CD4-positive, alpha-beta memory T cell (primary cell): ENCODE data around the gene LDHAL6A. TPM values are rescaled to one million over a fixed set of nuclear protein-coding genes. Genes with fewer than 3 reads are reported as not detected.

Source experiments
- CTCF ChIA-PET: fragments of 350-600 bp; sonication (Branson Sonifier 250); formaldehyde crosslinking; loops from one replicate; lab custom pipeline; 2021; ENCODE audit warnings: inconsistent platforms; ENCODE audit not compliant: partially characterized antibody; lab: Charles Lee
- POLR2A ChIA-PET: fragments of 350-600 bp; sonication (Branson Sonifier 250); formaldehyde crosslinking; loops from one replicate; lab custom pipeline; 2021; ENCODE audit not compliant: partially characterized antibody; lab: Charles Lee
- DNase-seq, 5 donors: peaks; one replicate each; pipeline versions ENCODE4 v3.0.0 to v3.0.0-alpha.2; 2020 to 2022; ENCODE audit warnings: mixed read lengths in 1 of 5
- H3K27ac ChIP-seq: one replicate; pipeline ENCODE4 v1.7.0; 2013; ENCODE audit warnings: low read depth, low read length
- H3K27me3 ChIP-seq: 2 replicates; pipeline ENCODE4 v1.7.0; 2013; ENCODE audit warnings: mild to moderate bottlenecking, low read length, moderate library complexity; ENCODE audit not compliant: insufficient read depth
- H3K36me3 ChIP-seq: 2 replicates; pipeline ENCODE4 v1.7.0; 2013; ENCODE audit warnings: mild to moderate bottlenecking, low read length, moderate library complexity; ENCODE audit not compliant: insufficient read depth
- H3K4me1 ChIP-seq: 2 replicates; pipeline ENCODE4 v1.7.0; 2013; ENCODE audit warnings: mild to moderate bottlenecking, low read length, moderate library complexity; ENCODE audit not compliant: insufficient read depth
- H3K4me3 ChIP-seq, 2 donors: one replicate each; pipeline ENCODE4 v1.7.0; 2013; ENCODE audit warnings: low read length in 2 of 2, mild to moderate bottlenecking in 1 of 2
- H3K9me3 ChIP-seq, 2 donors: one replicate each; pipeline ENCODE4 v1.7.0; 2013; ENCODE audit warnings: low read length in 2 of 2, control low read depth in 1 of 2; ENCODE audit not compliant: control insufficient read depth in 1 of 2
- H3K27ac Mint-ChIP-seq, 7 donors: one replicate each; pipeline ENCODE4 v1.8.0; 2020 to 2021; ENCODE audit warnings: mixed read lengths in 7 of 7, mild to moderate bottlenecking in 6 of 7, inconsistent platforms in 3 of 7, moderate library complexity in 3 of 7
- H3K27me3 Mint-ChIP-seq, 2 donors: one replicate each; pipeline ENCODE4 v1.8.0; 2020 to 2021; ENCODE audit warnings: mixed read lengths in 2 of 2
- H3K36me3 Mint-ChIP-seq, 2 donors: one replicate each; pipeline ENCODE4 v1.8.0; 2020 to 2021; ENCODE audit warnings: mixed read lengths in 2 of 2, inconsistent platforms in 1 of 2, mild to moderate bottlenecking in 1 of 2
- H3K4me1 Mint-ChIP-seq, 4 donors: one replicate each; pipeline ENCODE4 v1.8.0; 2020 to 2021; ENCODE audit warnings: mixed read lengths in 4 of 4, mild to moderate bottlenecking in 1 of 4
- H3K4me3 Mint-ChIP-seq, 8 donors: one replicate each; pipeline ENCODE4 v1.8.0; 2020 to 2021; ENCODE audit warnings: mixed read lengths in 8 of 8, mild to moderate bottlenecking in 7 of 8, moderate library complexity in 6 of 8, inconsistent platforms in 3 of 8
- H3K9me3 Mint-ChIP-seq, 8 donors: one replicate each; pipeline ENCODE4 v1.8.0; 2020 to 2021; ENCODE audit warnings: mixed read lengths in 8 of 8, mild to moderate bottlenecking in 5 of 8, inconsistent platforms in 3 of 8, moderate library complexity in 1 of 8
- intact Hi-C: fragments of 100-400 bp; cut with micrococcal nuclease; formaldehyde crosslinking; loops from one replicate; pipeline ENCODE4 v1.15.1; 2023
- polyA plus RNA-seq, 2 donors: library from polyadenylated mRNA; unstranded; fragments of 300-500 nt; fragmentation: Illumina TruSeq; gene quantifications; one replicate each; pipeline ENCODE4 v1.2.3, GENCODE V29; 2021
- total RNA-seq, 2 experiments: library from RNA; stranded (reverse); gene quantifications; one replicate each; pipeline ENCODE4 v1.2.3, GENCODE V29; 2021

Gene LDHAL6A
- total and polyA plus RNA-seq, 4 experiments from 2014 or later: 0.20 to 0.42 TPM; not detected in 2

GRCh38 chr11:18463439-18463838 lies 7.8 kb downstream of the LDHAL6A start:
- no peak overlapping the region for H3K27ac ChIP-seq
- ChIA-PET POLR2A (no interaction called here), CTCF (interaction anchor here (1.6 kb wide), 1 partner anchor 46 kb away, joined by 3 read pairs; no protein-coding TSS in a partner anchor)
- intact Hi-C loops: no loop called here
- no peak overlapping the region for H3K4me3 Mint-ChIP-seq
- no peaks in the 10 kb centered on the region for H3K4me1 ChIP-seq
- H3K9me3 ChIP-seq: no peaks in the 10 kb centered on the region
- H3K27me3 ChIP-seq: no peaks in the 10 kb centered on the region
- no peaks in the 10 kb centered on the region for H3K27me3 Mint-ChIP-seq
- no peak overlapping the region for H3K27ac Mint-ChIP-seq
- H3K4me3 ChIP-seq: no peak overlapping the region
- H3K36me3 ChIP-seq: no peaks in the 10 kb centered on the region
- peaks cover 0 to 1% (median 0%) of the 10 kb centered on the region in 4 donors for H3K4me1 Mint-ChIP-seq
- H3K9me3 Mint-ChIP-seq: no peaks in the 10 kb centered on the region
- no peak for DNase-seq
- H3K36me3 Mint-ChIP-seq: no peaks in the 10 kb centered on the region

GRCh38 chr11:18466402-18466801 lies 10.7 kb downstream of the LDHAL6A start:
- peaks cover 0 to 1% (median 0%) of the 10 kb centered on the region in 4 donors for H3K4me1 Mint-ChIP-seq
- DNase-seq: no peak
- H3K36me3 Mint-ChIP-seq: peaks cover 0 to 2% of the 10 kb centered on the region in 2 donors
- H3K4me1 ChIP-seq: no peaks in the 10 kb centered on the region
- ChIA-PET POLR2A (no interaction called here), CTCF (interaction anchor here (1.2 kb wide), 1 partner anchor 300 kb away, joined by 3 read pairs; no protein-coding TSS in a partner anchor)
- H3K4me3 Mint-ChIP-seq: no peak overlapping the region
- peak overlapping the region in 1 of 7 donors; percentile 5 for H3K27ac Mint-ChIP-seq
- H3K27ac ChIP-seq: no peak overlapping the region
- no peaks in the 10 kb centered on the region for H3K36me3 ChIP-seq
- intact Hi-C loops: no loop called here
- no peaks in the 10 kb centered on the region for H3K27me3 Mint-ChIP-seq
- H3K9me3 ChIP-seq: no peaks in the 10 kb centered on the region
- H3K27me3 ChIP-seq: no peaks in the 10 kb centered on the region
- H3K4me3 ChIP-seq: no peak overlapping the region
- peaks cover 0 to 2% (median 0%) of the 10 kb centered on the region in 8 donors for H3K9me3 Mint-ChIP-seq

GRCh38 chr11:18468059-18468458 lies 12.4 kb downstream of the LDHAL6A start:
- intact Hi-C loops: no loop called here
- peak overlapping the region in 1 of 7 donors; percentile 75 for H3K27ac Mint-ChIP-seq
- Histone ChIP-seq H3K27ac (no peak overlapping the region), H3K27me3 (no peaks in the 10 kb centered on the region), H3K9me3 (no peaks in the 10 kb centered on the region), H3K4me1 (no peaks in the 10 kb centered on the region), H3K4me3 (no peak overlapping the region), H3K36me3 (no peaks in the 10 kb centered on the region)
- H3K4me3 Mint-ChIP-seq: no peak overlapping the region
- peaks cover 0 to 6% of the 10 kb centered on the region in 2 donors for H3K36me3 Mint-ChIP-seq
- H3K27me3 Mint-ChIP-seq: no peaks in the 10 kb centered on the region
- peaks cover 0 to 2% (median 0%) of the 10 kb centered on the region in 8 donors for H3K9me3 Mint-ChIP-seq
- no peak for DNase-seq
- peaks cover 0 to 1% (median 0%) of the 10 kb centered on the region in 4 donors for H3K4me1 Mint-ChIP-seq
- ChIA-PET CTCF (no interaction called here), POLR2A (no interaction called here)

- no peak for DNase-seq
- ChIA-PET CTCF (no interaction called here), POLR2A (no interaction called here)
- intact Hi-C loops: no loop called here
- Histone ChIP-seq H3K9me3 (no peaks in the 10 kb centered on the region), H3K36me3 (no peaks in the 10 kb centered on the region), H3K4me3 (no peak overlapping the region), H3K27me3 (no peaks in the 10 kb centered on the region), H3K4me1 (no peaks in the 10 kb centered on the region), H3K27ac (no peak overlapping the region)
- H3K4me3 Mint-ChIP-seq: no peak overlapping the region
- peaks cover 0 to 2% (median 0%) of the 10 kb centered on the region in 8 donors for H3K9me3 Mint-ChIP-seq
- peaks cover 4 to 8% of the 10 kb centered on the region in 2 donors for H3K36me3 Mint-ChIP-seq
- no peaks in the 10 kb centered on the region for H3K4me1 Mint-ChIP-seq
- H3K27me3 Mint-ChIP-seq: no peaks in the 10 kb centered on the region
- no peak overlapping the region for H3K27ac Mint-ChIP-seq
These were observed 13.3 kb downstream of the LDHAL6A start for GRCh38 chr11:18468961-18469360.

GRCh38 chr11:18471995-18472394 lies 16.3 kb downstream of the LDHAL6A start:
- H3K4me3 ChIP-seq: no peak overlapping the region
- intact Hi-C loops: no loop called here
- no peaks in the 10 kb centered on the region for H3K9me3 ChIP-seq
- no peak overlapping the region for H3K4me3 Mint-ChIP-seq
- CTCF ChIA-PET: no interaction called here
- POLR2A ChIA-PET: no interaction called here
- DNase-seq: no peak
- H3K27ac Mint-ChIP-seq: no peak overlapping the region
- peaks cover 0 to 2% (median 0%) of the 10 kb centered on the region in 8 donors for H3K9me3 Mint-ChIP-seq
- H3K27ac ChIP-seq: no peak overlapping the region
- peaks cover 7% of the 10 kb centered on the region for H3K36me3 ChIP-seq
- H3K27me3 Mint-ChIP-seq: no peaks in the 10 kb centered on the region
- H3K27me3 ChIP-seq: no peaks in the 10 kb centered on the region
- no peaks in the 10 kb centered on the region for H3K4me1 Mint-ChIP-seq
- H3K4me1 ChIP-seq: no peaks in the 10 kb centered on the region
- H3K36me3 Mint-ChIP-seq: peaks cover 17 to 28% of the 10 kb centered on the region in 2 donors

- Mint-ChIP-seq H3K4me1 (no peaks in the 10 kb centered on the region), H3K27me3 (no peaks in the 10 kb centered on the region), H3K27ac (no peak overlapping the region), H3K36me3 (peaks cover 19 to 34% of the 10 kb centered on the region in 2 donors), H3K4me3 (no peak overlapping the region), H3K9me3 (peaks cover 0 to 2% (median 0%) of the 10 kb centered on the region in 8 donors)
- CTCF ChIA-PET: no interaction called here
- no peak overlapping the region for H3K4me3 ChIP-seq
- H3K36me3 ChIP-seq: peaks cover 9% of the 10 kb centered on the region
- POLR2A ChIA-PET: no interaction called here
- no peak overlapping the region for H3K27ac ChIP-seq
- H3K9me3 ChIP-seq: no peaks in the 10 kb centered on the region
- intact Hi-C loops: no loop called here
- DNase-seq: no peak
- H3K27me3 ChIP-seq: no peaks in the 10 kb centered on the region
- H3K4me1 ChIP-seq: no peaks in the 10 kb centered on the region
These were observed 16.9 kb downstream of the LDHAL6A start for GRCh38 chr11:18472587-18472986.

- Histone ChIP-seq H3K4me1 (no peaks in the 10 kb centered on the region), H3K9me3 (no peaks in the 10 kb centered on the region), H3K4me3 (no peak overlapping the region), H3K36me3 (peaks cover 68% of the 10 kb centered on the region), H3K27me3 (no peaks in the 10 kb centered on the region), H3K27ac (no peak overlapping the region)
- Mint-ChIP-seq H3K27ac (no peak overlapping the region), H3K36me3 (peaks cover 63 to 89% of the 10 kb centered on the region in 2 donors), H3K27me3 (no peaks in the 10 kb centered on the region), H3K4me3 (no peak overlapping the region), H3K9me3 (no peaks in the 10 kb centered on the region), H3K4me1 (no peaks in the 10 kb centered on the region)
- POLR2A ChIA-PET: no interaction called here
- intact Hi-C loops: no loop called here
- no peak for DNase-seq
- CTCF ChIA-PET: interaction anchor here (1.3 to 2.2 kb wide), 3 partner anchors 235 to 252 kb away, joined by 4 to 6 read pairs (median 5); no protein-coding TSS in a partner anchor
These were observed 23.4 kb downstream of the LDHAL6A start for GRCh38 chr11:18479063-18479462.
